VCaP (cell line): ENCODE measurements around the gene ITGB1.

ENCODE experiments used
- H3K27ac ChIP-seq: fragments of 450-650 bp; 2 replicates; pipeline ENCODE4 v1.5.1; 2017
- CTCF ChIP-seq: fragments of 450-650 bp; conservative IDR thresholded peaks from 2 replicates; pipeline ENCODE4 v1.5.1; 2017; ENCODE audit warnings: mild to moderate bottlenecking, moderate library complexity

ITGB1 gene

GRCh38 chr10:32990811-32991210, 32.8 kb upstream of the ITGB1 start:
- no peak overlapping the region for H3K27ac ChIP-seq
- no peak for TF ChIP-seq CTCF

GRCh38 chr10:32988604-32989003, 30.6 kb upstream of the ITGB1 start:
- no peak for TF ChIP-seq CTCF
- no peak overlapping the region for H3K27ac ChIP-seq

GRCh38 chr10:32987172-32987571, 29.1 kb upstream of the ITGB1 start:
- H3K27ac ChIP-seq, result no peak overlapping the region
- no peak for TF ChIP-seq CTCF

GRCh38 chr10:32985775-32986350, 27.8 kb upstream of the ITGB1 start:
- TF ChIP-seq CTCF, result no peak

GRCh38 chr10:32985341-32985764, 27.3 kb upstream of the ITGB1 start:
- no peak overlapping the region for H3K27ac ChIP-seq

More at GRCh38 chr10:32985775-32986350, 27.8 kb upstream of the ITGB1 start:
- no peak overlapping the region for H3K27ac ChIP-seq

GRCh38 chr10:32984003-32984600, 26.1 kb upstream of the ITGB1 start:
- TF ChIP-seq CTCF, result no peak
- H3K27ac ChIP-seq, result no peak overlapping the region

More at GRCh38 chr10:32985341-32985764, 27.3 kb upstream of the ITGB1 start:
- no peak for TF ChIP-seq CTCF

- TF ChIP-seq CTCF, result no peak
- H3K27ac ChIP-seq, result peak overlapping the region; percentile 93
Measured at GRCh38 chr10:32982911-32983909, 25.2 kb upstream of the ITGB1 start.
